IMR-90 (cell line): ENCODE measurements around the gene LRCOL1. TPM values are rescaled to one million over a fixed set of nuclear protein-coding genes. Genes with fewer than 3 reads are reported as not detected.

Source experiments
- ATAC-seq: fragments of 200-7000 bp; cut with Tn5 transposase; 2 replicates; pipeline ENCODE4 v1.9.1; 2020; ENCODE audit warnings: low read depth, mild to moderate bottlenecking, moderate library complexity
- BruUV-seq: library from RNA; stranded (reverse); fragments of 400-500 nt; replicated peaks from 2 replicates; lab custom pipeline; 2021; lab: Mats Ljungman, UMichigan
- CTCF ChIA-PET: fragments of 300-600 bp; formaldehyde crosslinking; extraction: SDS; loops from one replicate; lab custom pipeline; 2021; ENCODE audit warnings: antibody characterized with exemption; lab: Yijun Ruan, JAX
- POLR2A ChIA-PET: fragments of 300-600 bp; sonication (Branson Sonifier 250); formaldehyde crosslinking; loops from one replicate; lab custom pipeline; 2022; ENCODE audit warnings: antibody characterized with exemption; ENCODE audit not compliant: unreplicated experiment; lab: Charles Lee
- DNase-seq: peaks from one replicate; pipeline ENCODE4 v3.0.0; 2013
- H2AFZ ChIP-seq: replicated peaks from 2 replicates; pipeline ENCODE3; 2013; ENCODE audit warnings: low read length, mild to moderate bottlenecking; ENCODE audit not compliant: poor library complexity
- H2AK5ac ChIP-seq: 2 replicates; pipeline ENCODE4 v1.6.1; 2013; ENCODE audit warnings: low read depth, low read length, inconsistent platforms
- H2AK9ac ChIP-seq: replicated peaks from 2 replicates; pipeline ENCODE3; 2013; ENCODE audit warnings: mild to moderate bottlenecking, low read depth, low read length, moderate library complexity; ENCODE audit not compliant: poor library complexity
- H2BK120ac ChIP-seq: 2 replicates; pipeline ENCODE4 v1.6.1; 2013; ENCODE audit warnings: low read depth, low read length, inconsistent platforms
- H2BK15ac ChIP-seq: 3 replicates; pipeline ENCODE4 v1.6.1; 2013; ENCODE audit warnings: low read depth, low read length, inconsistent platforms
- H2BK20ac ChIP-seq: 2 replicates; pipeline ENCODE4 v1.6.1; 2013; ENCODE audit warnings: low read depth, mild to moderate bottlenecking, inconsistent platforms, low read length, moderate library complexity
- H2BK5ac ChIP-seq: 2 replicates; pipeline ENCODE4 v1.6.1; 2013; ENCODE audit warnings: mild to moderate bottlenecking, low read depth, low read length, inconsistent platforms; ENCODE audit not compliant: poor library complexity, severe bottlenecking
- H3K14ac ChIP-seq: replicated peaks from 2 replicates; pipeline ENCODE4 v1.6.1; 2013; ENCODE audit warnings: low read depth, low read length, inconsistent platforms
- H3K18ac ChIP-seq: 2 replicates; pipeline ENCODE4 v1.6.1; 2013; ENCODE audit warnings: low read depth, low read length, control low read depth
- H3K23ac ChIP-seq: 2 replicates; pipeline ENCODE4 v1.6.1; 2013; ENCODE audit warnings: low read depth, low read length, inconsistent platforms
- H3K27ac ChIP-seq: 2 replicates; pipeline ENCODE4 v1.5.1; 2013; ENCODE audit warnings: mild to moderate bottlenecking, control low read depth, low read length; ENCODE audit not compliant: insufficient read depth
- H3K27me3 ChIP-seq: 2 replicates; pipeline ENCODE4 v1.6.1; 2013; ENCODE audit warnings: low read length; ENCODE audit not compliant: control insufficient read depth, insufficient read depth
- H3K36me3 ChIP-seq: 2 replicates; pipeline ENCODE4 v1.6.1; 2013; ENCODE audit warnings: low read length, mixed read lengths; ENCODE audit not compliant: control insufficient read depth, insufficient read depth
- H3K4ac ChIP-seq: 2 replicates; pipeline ENCODE4 v1.6.1; 2013; ENCODE audit warnings: low read depth, low read length, inconsistent platforms
- H3K4me1 ChIP-seq: 2 replicates; pipeline ENCODE4 v1.6.1; 2013; ENCODE audit warnings: low read length, mixed read lengths; ENCODE audit not compliant: control insufficient read depth, insufficient read depth
- H3K4me2 ChIP-seq: 2 replicates; pipeline ENCODE4 v1.6.1; 2013; ENCODE audit warnings: low read depth, mild to moderate bottlenecking, control low read depth, low read length, moderate library complexity
- H3K4me3 ChIP-seq: 2 replicates; pipeline ENCODE4 v1.5.1; 2013; ENCODE audit warnings: low read depth, mild to moderate bottlenecking, control low read depth, low read length, moderate library complexity; ENCODE audit not compliant: insufficient read depth
- H3K56ac ChIP-seq: 2 replicates; pipeline ENCODE4 v1.6.1; 2013; ENCODE audit warnings: low read length, inconsistent platforms; ENCODE audit not compliant: insufficient read depth; ENCODE audit errors: extremely low read depth
- H3K79me1 ChIP-seq, 2 experiments: 2 replicates each; pipeline ENCODE4 v1.6.1; 2013; ENCODE audit warnings: low read length in 2 of 2, inconsistent platforms in 1 of 2, low read depth in 1 of 2
- H3K9ac ChIP-seq: 2 replicates; pipeline ENCODE4 v1.6.1; 2013; ENCODE audit warnings: low read depth, low read length, control low read depth
- H3K9me1 ChIP-seq: 2 replicates; pipeline ENCODE4 v1.6.1; 2013; ENCODE audit warnings: low read length, inconsistent platforms; ENCODE audit not compliant: insufficient read depth
- H3K9me3 ChIP-seq: 2 replicates; pipeline ENCODE4 v1.6.1; 2013; ENCODE audit warnings: low read length; ENCODE audit not compliant: control insufficient read depth, insufficient read depth
- H4K20me1 ChIP-seq: 2 replicates; pipeline ENCODE4 v1.6.1; 2013; ENCODE audit warnings: low read length, inconsistent platforms; ENCODE audit not compliant: insufficient read depth
- H4K5ac ChIP-seq: 2 replicates; pipeline ENCODE4 v1.6.1; 2013; ENCODE audit warnings: mild to moderate bottlenecking, low read depth, low read length, control low read depth
- H4K8ac ChIP-seq, 2 experiments: 2 replicates each; pipeline ENCODE4 v1.6.1; 2013; ENCODE audit warnings: low read depth in 2 of 2, low read length in 2 of 2, control low read depth in 1 of 2, inconsistent platforms in 1 of 2
- H4K91ac ChIP-seq: 2 replicates; pipeline ENCODE4 v1.6.1; 2013; ENCODE audit warnings: low read depth, low read length, inconsistent platforms; ENCODE audit not compliant: insufficient read depth
- MXI1 ChIP-seq: IDR thresholded peaks from 2 replicates; pipeline ENCODE4 v1.6.1; 2012; ENCODE audit warnings: low read depth, mild to moderate bottlenecking, low read length, moderate library complexity, borderline replicate concordance
- RCOR1 ChIP-seq: IDR thresholded peaks from 2 replicates; pipeline ENCODE4 v1.6.1; 2012; ENCODE audit warnings: mild to moderate bottlenecking, low read length, improper control_type of control experiment; ENCODE audit not compliant: insufficient replicate concordance
- RFX5 ChIP-seq: IDR thresholded peaks from 2 replicates; pipeline ENCODE4 v1.8.0; 2012; ENCODE audit warnings: low read depth, mild to moderate bottlenecking, low read length, moderate library complexity
- SMC3 ChIP-seq: fragments of 150-350 bp; IDR thresholded peaks from 2 replicates; pipeline ENCODE4 v1.6.1; 2016; ENCODE audit warnings: low read depth, mild to moderate bottlenecking, antibody characterized with exemption, low read length, moderate library complexity
- USF2 ChIP-seq: fragments of 150-350 bp; IDR thresholded peaks from 2 replicates; pipeline ENCODE4 v1.6.1; 2017; ENCODE audit warnings: mild to moderate bottlenecking, antibody characterized with exemption, low read length, low read depth
- WGBS, 2 experiments: methylation state at CpG; one replicate each; pipeline versions ENCODE4 v1.1.5 to v1.1.7; 2013; ENCODE audit warnings: missing lambda C conversion rate in 2 of 2; ENCODE audit not compliant: insufficient read length in 1 of 2; ENCODE audit errors: extremely low coverage in 2 of 2; 5-methylcytosine and 5-hydroxymethylcytosine counted together
- dilution Hi-C: fragments of 300-500 bp; cut with HindIII; formaldehyde crosslinking; loops from one replicate; pipeline ENCODE4 v1.14.3; 2018; ENCODE audit warnings: low sequenced_read_pairs; ENCODE audit not compliant: unreplicated experiment
- in situ Hi-C: fragments of 300-500 bp; cut with MboI; formaldehyde crosslinking; loops from 3 replicates; pipeline ENCODE4 v1.14.3; 2019; ENCODE audit warnings: low sequenced_read_pairs, inconsistent platforms, mixed read lengths
- intact Hi-C: fragments of 100-400 bp; cut with micrococcal nuclease; formaldehyde crosslinking; loops from 2 replicates; pipeline ENCODE4 v1.10.0; 2022
- polyA plus RNA-seq, 3 experiments: library from polyadenylated mRNA; depleted of rRNA; stranded (reverse); fragments of >200 nt; gene quantifications; 2 replicates each; pipeline ENCODE4 v1.2.3, GENCODE V29; 2012; ENCODE audit warnings: low replicate concordance in 1 of 3
- total RNA-seq: library from RNA; depleted of rRNA; stranded (reverse); fragments of >200 nt; gene quantifications from 2 replicates; pipeline ENCODE4 v1.2.3, GENCODE V29; 2012

The LRCOL1 gene
- total and polyA plus RNA-seq, 2 of the 4 experiments (the other 2 are of a cell fraction) = 1.0 TPM; not detected in 1

- intact Hi-C loops (no loop called here), dilution Hi-C loops (no loop called here), in situ Hi-C loops (no loop called here)
- H3K36me3 ChIP-seq = peaks cover 36% of the 10 kb centered on the region
- H3K27me3 ChIP-seq = no peaks in the 10 kb centered on the region
- H2AK9ac ChIP-seq = no peak overlapping the region
- H3K4me1 ChIP-seq = no peaks in the 10 kb centered on the region
- no peak overlapping the region for H3K4ac ChIP-seq
- H3K14ac ChIP-seq = no peak overlapping the region
- H3K9ac ChIP-seq = no peak overlapping the region
- no peak overlapping the region for H2AFZ ChIP-seq
- BruUV-seq = no TSS peak
- no peak overlapping the region for H2BK20ac ChIP-seq
- no peak for ATAC-seq
- POLR2A ChIA-PET = no interaction called here
- no peak overlapping the region for H3K56ac ChIP-seq
- CTCF ChIA-PET = no interaction called here
- DNase-seq = no peak
- no peak overlapping the region for H4K91ac ChIP-seq
- no peak overlapping the region for H2BK15ac ChIP-seq
- H3K23ac ChIP-seq = no peak overlapping the region
- 90% methylated on average over 4 of the region's 10 CpGs; no CpG with 5 or more reads in 1 of the 2 experiments for WGBS, 2 experiments
- H4K20me1 ChIP-seq = peaks cover 4% of the 10 kb centered on the region; the same call in 1 of the 2 replicates
- no peaks in the 10 kb centered on the region for H3K9me3 ChIP-seq
- no peak overlapping the region for H4K8ac ChIP-seq
- TF ChIP-seq MXI1 (no peak), RCOR1 (no peak), USF2 (no peak), RFX5 (no peak), SMC3 (no peak)
- H3K9me1 ChIP-seq = no peaks in the 10 kb centered on the region
- no peak overlapping the region for H3K27ac ChIP-seq
- no peak overlapping the region for H2BK5ac ChIP-seq
- no peak overlapping the region for H3K4me3 ChIP-seq
- no peak overlapping the region for H2BK120ac ChIP-seq
- no peak overlapping the region for H4K5ac ChIP-seq
- H3K18ac ChIP-seq = no peak overlapping the region
- no peak overlapping the region for H3K4me2 ChIP-seq
- no peaks in the 10 kb centered on the region for H3K79me1 ChIP-seq
- no peak overlapping the region for H2AK5ac ChIP-seq
Measured at GRCh38 chr12:132633901-132634300, 23.5 kb upstream of the LRCOL1 start.
